Activated T-helper 9 cell treated with anti-CD3 and anti-CD28 coated beads, Interleukin-2, amount 50 U/mL, for 16 hours (primary cell): ENCODE measurements around the gene BUB1B.
A peak's percentile ranks its signal among the peaks of the same experiment; 100 is the strongest.
"Not testable (repeated sequence)": the region's sequence is repeated elsewhere in the genome, so short reads cannot be mapped to it uniquely, and the experiment has no call there.

ENCODE experiments used
- DNase-seq: peaks from one replicate; pipeline ENCODE4 v3.0.0-alpha.2; 2020; ENCODE audit warnings: low read depth

Gene BUB1B

GRCh38 chr15:40160689-40161688 is at the start of gene BUB1B:
BUB1B (plus strand) TSS chr15:40161069; CDS start chr15:40161221, 152 bp downstream.
- DNase-seq: peak; percentile 86

- DNase-seq: no peak
These were observed 49.0 kb upstream of the BUB1B start for GRCh38 chr15:40111888-40112287.

- no peak for DNase-seq
These were observed 48.1 kb upstream of the BUB1B start for GRCh38 chr15:40112789-40113188.

- no peak for DNase-seq
These were observed 46.7 kb upstream of the BUB1B start for GRCh38 chr15:40114218-40114617.

GRCh38 chr15:40115106-40115505 is 45.8 kb upstream of the BUB1B start:
- DNase-seq: not testable (repeated sequence)

GRCh38 chr15:40115670-40116093 is 45.2 kb upstream of the BUB1B start:
- DNase-seq: no peak

GRCh38 chr15:40118473-40118872 is 42.4 kb upstream of the BUB1B start:
- no peak for DNase-seq

- DNase-seq: no peak
These were observed 38.8 kb upstream of the BUB1B start for GRCh38 chr15:40121911-40122638.

- DNase-seq: not testable (repeated sequence)
These were observed 37.9 kb upstream of the BUB1B start for GRCh38 chr15:40122989-40123388.

- not testable (repeated sequence) for DNase-seq
These were observed 37.0 kb upstream of the BUB1B start for GRCh38 chr15:40123863-40124262.

- not testable (repeated sequence) for DNase-seq
These were observed 36.5 kb upstream of the BUB1B start for GRCh38 chr15:40124333-40124732.

GRCh38 chr15:40124807-40125285 is 36.0 kb upstream of the BUB1B start:
- DNase-seq: not testable (repeated sequence)

- no peak for DNase-seq
These were observed 34.9 kb upstream of the BUB1B start for GRCh38 chr15:40125950-40126349.

- DNase-seq: no peak
These were observed 31.9 kb upstream of the BUB1B start for GRCh38 chr15:40128766-40129660.

GRCh38 chr15:40130118-40130517 is 30.8 kb upstream of the BUB1B start:
- no peak for DNase-seq

GRCh38 chr15:40130799-40131502 is 29.9 kb upstream of the BUB1B start:
- no peak for DNase-seq

GRCh38 chr15:40133544-40133943 is 27.3 kb upstream of the BUB1B start:
- DNase-seq: no peak

GRCh38 chr15:40134885-40135284 is 26.0 kb upstream of the BUB1B start:
- DNase-seq: no peak

- not testable (repeated sequence) for DNase-seq
These were observed 24.9 kb upstream of the BUB1B start for GRCh38 chr15:40135846-40136450.

- no peak for DNase-seq
These were observed 24.2 kb upstream of the BUB1B start for GRCh38 chr15:40136470-40137302.
